Activated CD4-positive, CD25-positive, alpha-beta regulatory T cell treated with anti-CD3 and anti-CD28 coated beads, Interleukin-2, amount 50 U/mL, for 16 hours (primary cell): ENCODE data around the gene POP5.
"Not testable (repeated sequence)": the region's sequence is repeated elsewhere in the genome, so short reads cannot be mapped to it uniquely, and the experiment has no call there.

Experiments
- DNase-seq: peaks from one replicate; pipeline ENCODE4 v3.0.0-alpha.2; 2020; ENCODE audit warnings: low read depth, low spot score

Gene POP5

DNA sequence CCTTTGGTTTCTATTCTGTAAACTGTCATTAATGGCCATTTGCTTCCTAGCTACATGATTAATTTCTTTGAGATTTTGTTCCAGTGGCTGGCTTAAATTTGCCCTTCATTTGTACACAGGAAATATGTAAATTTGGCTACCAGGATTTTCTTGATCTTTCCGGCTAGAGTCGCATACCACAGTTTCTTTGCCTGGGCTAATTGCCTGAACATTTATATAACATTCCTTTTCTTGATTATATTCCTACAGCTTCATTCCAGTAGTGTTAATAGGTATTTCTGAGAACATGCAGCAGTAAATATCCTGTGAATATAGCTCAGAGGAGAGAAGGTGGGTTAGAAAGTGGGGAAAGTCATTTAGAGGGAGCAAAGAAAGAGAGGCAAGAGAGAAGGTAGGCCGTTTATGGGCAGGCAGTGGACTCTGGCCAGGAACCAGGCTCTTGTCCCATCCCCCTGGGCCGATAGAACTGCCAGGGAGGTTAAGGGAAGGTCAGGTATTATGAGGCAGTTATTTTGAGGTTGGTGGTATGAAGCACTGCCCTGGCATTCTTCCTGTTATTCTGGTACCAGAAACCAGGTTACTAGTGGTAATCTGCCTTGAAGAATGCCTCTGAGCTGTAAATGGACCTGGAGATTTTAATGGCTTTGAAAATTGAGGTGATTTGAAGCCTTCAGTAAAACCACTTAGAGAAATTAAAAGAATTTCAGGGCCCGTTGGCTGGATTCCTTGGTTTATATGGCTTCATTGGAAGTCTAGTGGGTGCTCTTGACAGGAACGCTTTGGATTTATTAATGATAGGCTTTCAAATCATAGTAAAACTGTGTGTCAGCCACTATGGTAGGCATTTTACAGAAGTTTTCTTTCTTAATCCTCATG is 42.7 kb downstream of the POP5 start:
- no peak for DNase-seq

GRCh38 chr12:120537856-120538220 is 43.4 kb downstream of the POP5 start:
- no peak for DNase-seq

GRCh38 chr12:120536064-120536791 is 45.0 kb downstream of the POP5 start:
- peak; percentile 6 for DNase-seq

DNA sequence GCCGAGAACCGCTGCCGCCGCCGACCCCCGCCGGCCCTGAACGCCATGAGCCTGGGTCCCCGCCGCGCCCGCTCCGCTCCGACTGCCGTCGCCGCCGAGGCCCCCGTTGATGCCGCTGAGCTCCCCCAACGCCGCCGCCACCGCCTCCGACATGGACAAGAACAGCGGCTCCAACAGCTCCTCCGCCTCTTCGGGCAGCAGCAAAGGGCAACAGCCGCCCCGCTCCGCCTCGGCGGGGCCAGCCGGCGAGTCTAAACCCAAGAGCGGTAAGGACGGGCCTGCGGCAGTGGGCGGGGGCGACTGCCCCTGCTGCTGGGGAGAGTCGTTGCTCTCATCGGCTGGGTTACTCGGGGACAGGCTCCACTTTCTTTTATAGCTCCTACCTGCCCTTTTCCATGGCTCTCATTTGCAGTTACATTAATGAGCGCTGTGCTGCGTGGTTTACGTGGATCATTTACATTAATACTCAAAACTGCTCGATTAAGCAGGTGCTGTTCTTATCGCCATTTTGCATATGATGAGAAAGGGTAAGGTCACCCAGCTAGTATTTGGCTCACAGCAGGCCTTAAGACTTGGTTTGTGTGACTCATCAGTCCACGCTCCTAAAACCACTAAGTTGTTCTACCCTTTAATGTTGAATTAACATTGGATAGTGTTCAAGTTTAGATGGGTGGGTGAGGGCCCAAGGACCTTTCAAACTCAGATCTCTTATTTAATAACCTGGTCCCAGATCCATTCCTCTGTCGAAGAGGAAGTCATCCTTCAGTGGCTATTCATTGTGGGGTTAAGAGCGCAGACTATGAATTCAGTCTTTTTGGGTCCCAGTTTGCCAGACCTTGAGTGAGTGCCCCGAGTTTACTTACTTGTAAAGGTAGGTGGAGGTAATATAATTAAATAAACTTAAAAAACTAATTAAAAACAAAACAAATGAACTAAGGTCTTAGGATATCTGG is 46.2 kb downstream of the POP5 start:
- DNase-seq, result peak; percentile 10

DNA sequence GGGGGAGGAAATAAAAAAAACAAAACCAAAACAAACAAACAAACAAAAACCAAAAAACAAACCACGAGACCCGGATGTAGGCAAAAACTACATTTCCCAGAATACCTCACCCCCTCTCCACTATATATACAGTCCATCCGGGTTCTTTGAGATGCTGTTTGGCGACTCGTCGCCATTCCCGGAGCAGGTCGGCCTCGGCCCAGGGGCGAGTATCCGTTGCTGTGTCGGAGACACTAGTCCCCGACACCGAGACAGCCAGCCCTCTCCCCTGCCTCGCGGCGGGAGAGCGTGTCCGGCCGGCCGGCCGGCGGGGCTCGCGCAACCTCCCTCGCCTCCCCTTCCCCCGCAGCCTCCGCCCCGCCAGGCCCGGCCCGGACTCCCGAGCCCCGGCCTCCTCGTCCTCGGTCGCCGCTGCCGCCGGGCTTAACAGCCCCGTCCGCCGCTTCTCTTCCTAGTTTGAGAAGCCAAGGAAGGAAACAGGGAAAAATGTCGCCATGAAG is 46.9 kb downstream of the POP5 start, which contains the start of gene RNF10:
Gene RNF10 (plus strand): TSS at position 154 of the 500 bp plus-strand sequence. CDS start 456 bp downstream, outside the sequence.
- peak; percentile 66 for DNase-seq

DNA sequence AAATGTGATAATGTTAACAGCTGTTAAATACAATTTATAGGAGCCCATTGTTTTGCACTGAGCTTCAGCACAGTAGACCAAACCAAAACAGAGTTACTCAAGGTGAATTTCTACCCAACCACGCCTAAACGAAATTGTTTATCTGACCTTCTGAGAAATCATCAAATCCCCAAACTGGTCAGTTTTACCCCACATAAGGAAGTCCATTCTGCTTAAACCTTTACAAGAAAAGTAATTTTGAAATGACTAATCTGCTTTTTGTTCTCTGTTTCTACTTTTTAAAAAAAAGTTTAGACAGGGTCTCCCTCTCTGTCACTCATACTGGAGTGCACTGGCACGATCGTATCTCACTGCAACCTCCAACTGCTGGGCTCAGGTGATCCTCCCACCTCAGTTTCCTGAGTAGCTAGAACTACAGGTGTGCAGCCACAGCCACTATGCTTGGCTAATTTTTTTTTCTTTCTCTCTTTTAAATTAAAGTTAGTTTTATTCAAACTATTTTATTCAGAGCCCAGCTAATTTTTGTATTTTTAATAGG is 48.4 kb downstream of the POP5 start:
- no peak for DNase-seq

GRCh38 chr12:120530418-120530761 is 50.8 kb downstream of the POP5 start:
- DNase-seq, result not testable (repeated sequence)

DNA sequence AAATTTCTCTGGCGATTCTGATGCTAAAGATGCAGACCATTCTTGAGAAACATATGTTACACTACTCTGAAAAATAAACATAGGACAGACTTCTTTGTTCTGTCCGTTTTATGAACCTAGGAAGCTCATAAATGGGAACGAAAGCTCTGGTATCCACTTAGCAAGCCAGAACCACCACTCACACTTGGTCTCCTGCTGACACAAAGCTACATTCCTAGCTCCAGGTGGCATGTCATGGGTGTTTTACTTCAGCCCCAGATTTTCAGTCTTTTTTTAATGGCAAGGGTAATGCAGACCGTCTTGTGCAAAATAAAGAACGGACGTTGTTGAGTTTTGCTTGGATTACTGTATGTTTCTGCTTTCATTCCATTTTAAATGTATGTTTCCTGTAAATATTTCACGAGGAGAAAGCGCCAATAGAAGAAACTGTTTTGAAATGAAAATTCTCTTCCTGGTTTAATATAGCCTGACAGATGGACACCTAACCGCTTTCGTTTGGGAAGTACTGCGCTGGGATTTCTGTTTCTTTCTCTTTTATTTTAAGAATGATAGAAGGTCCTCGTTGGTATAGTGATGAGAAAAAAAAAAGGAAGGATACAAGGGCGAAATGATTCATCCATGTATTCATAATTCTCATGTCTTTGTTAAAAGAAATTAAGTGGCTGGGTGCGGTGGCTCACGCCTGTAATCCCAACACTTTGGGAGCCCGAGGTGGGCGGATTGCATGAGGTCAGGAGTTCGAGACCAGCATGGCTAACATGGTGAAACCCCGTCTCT is 51.4 kb downstream of the POP5 start:
- no peak for DNase-seq

DNA sequence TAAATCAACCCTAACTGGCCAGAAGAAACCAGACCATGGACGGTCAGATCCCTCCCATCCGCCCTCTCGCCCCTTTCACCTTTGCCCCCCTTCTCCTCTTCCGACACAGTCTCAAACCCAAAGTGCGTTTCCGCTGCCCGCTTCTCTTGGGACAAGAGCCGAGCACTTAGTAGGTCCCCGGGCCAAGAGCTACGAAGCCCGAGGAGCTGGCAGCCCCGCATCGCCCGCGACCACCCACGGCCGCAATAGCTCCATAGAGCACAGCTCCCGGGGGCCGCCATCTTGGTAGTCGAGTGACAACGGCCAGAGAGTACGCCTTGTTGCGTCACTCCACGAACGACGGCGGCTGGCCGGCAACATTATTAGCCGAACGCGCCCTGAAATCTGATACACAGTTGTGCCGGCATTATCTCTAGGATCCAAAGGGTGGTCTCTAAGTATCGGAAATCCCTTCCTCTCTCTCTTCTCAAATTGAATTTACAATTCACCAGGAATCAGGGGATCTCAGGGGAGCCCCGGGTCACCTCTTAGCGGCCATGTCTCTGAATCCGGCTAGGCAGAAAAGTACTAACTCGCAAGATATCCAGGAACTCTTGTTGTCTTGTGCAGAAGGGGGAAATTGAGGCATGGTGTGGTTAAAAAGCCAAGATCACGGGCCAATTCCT is 52.2 kb downstream of the POP5 start, which contains the start of gene COQ5:
Gene COQ5 (minus strand): TSS at position 298 of the 665 bp plus-strand sequence. CDS start 17 bp downstream, at position 281.
- DNase-seq, result peak; percentile 67
